GM12878 (cell line): ENCODE measurements around the gene C20orf144. TPM values are rescaled to one million over a fixed set of nuclear protein-coding genes. Genes with fewer than 3 reads are reported as not detected.

Experiments used
- ATAC-seq: fragments of 200-7000 bp; cut with Tn5 transposase; 3 replicates; pipeline ENCODE4 v1.9.1; 2020; ENCODE audit warnings: mild to moderate bottlenecking, moderate library complexity
- BruUV-seq: library from RNA; stranded (reverse); fragments of 400-500 nt; replicated peaks from 2 replicates; lab custom pipeline; 2021; lab: Mats Ljungman, UMichigan
- CTCF ChIA-PET: fragments of 300-600 bp; sonication (Branson Sonifier 250); formaldehyde crosslinking; extraction: SDS; loops from one replicate; lab custom pipeline; 2021; ENCODE audit warnings: inconsistent platforms; lab: Yijun Ruan, JAX
- POLR2A ChIA-PET: fragments of 350-600 bp; formaldehyde crosslinking; extraction: SDS; loops from one replicate; lab custom pipeline; 2021; ENCODE audit warnings: inconsistent platforms; lab: Charles Lee
- RAD21 ChIA-PET: fragments of 300-600 bp; sonication (Branson Sonifier 250); formaldehyde crosslinking; loops from one replicate; lab custom pipeline; 2023; ENCODE audit warnings: antibody characterized with exemption; ENCODE audit not compliant: unreplicated experiment; lab: Charles Lee
- SMC1A ChIA-PET: fragments of 300-600 bp; sonication (Branson Sonifier 250); formaldehyde crosslinking; loops from one replicate; lab custom pipeline; 2023; ENCODE audit not compliant: unreplicated experiment, uncharacterized antibody; lab: Charles Lee
- DNase-seq: peaks from one replicate; pipeline ENCODE4 v3.0.0-alpha.2; 2011; ENCODE audit warnings: low read depth, low spot score
- FAIRE-seq: peaks from 3 replicates; lab custom pipeline; 2011; peaks lifted over from hg19 to GRCh38; lab: Jason Lieb, UNC
- H2AFZ ChIP-seq: 2 replicates; pipeline ENCODE4 v1.6.0; 2011; ENCODE audit warnings: low read depth, low read length, control low read depth; ENCODE audit not compliant: control insufficient read depth
- H3K27ac ChIP-seq: 2 replicates; pipeline ENCODE4 v1.5.1; 2011; ENCODE audit warnings: control low read depth; ENCODE audit not compliant: control insufficient read depth, insufficient read depth
- H3K27me3 ChIP-seq, 2 experiments: replicated peaks in 1 of 2; 2 replicates each; pipeline versions ENCODE4 v1.6.0 to v1.6.1; 2011; ENCODE audit warnings: low read length in 1 of 2; ENCODE audit not compliant: control insufficient read depth in 2 of 2, insufficient read depth in 2 of 2
- H3K36me3 ChIP-seq, 2 experiments: 2 replicates each; pipeline ENCODE4 v1.5.1; 2011; ENCODE audit warnings: low read length in 1 of 2; ENCODE audit not compliant: control insufficient read depth in 2 of 2, insufficient read depth in 2 of 2
- H3K4me1 ChIP-seq: 2 replicates; pipeline ENCODE4 v1.6.1; 2011; ENCODE audit warnings: mild to moderate bottlenecking, low read length, moderate library complexity, mixed read lengths; ENCODE audit not compliant: control insufficient read depth, insufficient read depth
- H3K4me2 ChIP-seq: 2 replicates; pipeline ENCODE4 v1.6.0; 2011; ENCODE audit warnings: control low read depth; ENCODE audit not compliant: control insufficient read depth, insufficient read depth
- H3K4me3 ChIP-seq: fragments of 200-600 bp; sonication (generic); 2 replicates; pipeline ENCODE4 v1.5.1; 2016
- H3K79me2 ChIP-seq: 2 replicates; pipeline ENCODE4 v1.6.0; 2011; ENCODE audit warnings: low read length; ENCODE audit not compliant: control insufficient read depth, insufficient read depth
- H3K9ac ChIP-seq: 2 replicates; pipeline ENCODE4 v1.8.0; 2011; ENCODE audit warnings: low read length, control low read depth, mixed read lengths; ENCODE audit not compliant: control insufficient read depth, insufficient read depth
- H3K9me3 ChIP-seq: replicated peaks from 3 replicates; pipeline ENCODE4 v1.5.1; 2011; ENCODE audit warnings: mild to moderate bottlenecking, low read length; ENCODE audit not compliant: control insufficient read depth, insufficient read depth
- H4K20me1 ChIP-seq: 2 replicates; pipeline ENCODE4 v1.6.0; 2011; ENCODE audit not compliant: control insufficient read depth, insufficient read depth
- NFYB ChIP-seq: IDR thresholded peaks from 2 replicates; pipeline ENCODE4 v1.6.1; 2011; ENCODE audit warnings: low read depth, mild to moderate bottlenecking, low read length, improper control_type of control experiment, moderate library complexity; ENCODE audit not compliant: insufficient read depth
- NR2C1 ChIP-seq: fragments of 450-650 bp; IDR thresholded peaks from 2 replicates; pipeline ENCODE4 v1.6.1; 2017; ENCODE audit warnings: antibody characterized with exemption, mild to moderate bottlenecking, moderate library complexity
- PML ChIP-seq: IDR thresholded peaks from 2 replicates; pipeline ENCODE4 v1.6.1; 2012; ENCODE audit warnings: low read length, inconsistent platforms
- RCOR1 ChIP-seq: conservative IDR thresholded peaks from 2 replicates; pipeline ENCODE4 v1.6.1; 2012; ENCODE audit warnings: low read depth, low read length, improper control_type of control experiment
- SIX5 ChIP-seq: IDR thresholded peaks from 2 replicates; pipeline ENCODE4 v1.6.1; 2011; ENCODE audit warnings: mild to moderate bottlenecking, low read depth, low read length, moderate library complexity; ENCODE audit not compliant: severe bottlenecking
- STAT1 ChIP-seq: fragments of 450-650 bp; conservative IDR thresholded peaks from 2 replicates; pipeline ENCODE4 v1.6.1; 2014; ENCODE audit warnings: antibody characterized with exemption, mild to moderate bottlenecking
- YBX1 ChIP-seq: fragments of 450-650 bp; IDR thresholded peaks from 2 replicates; pipeline ENCODE4 v1.6.1; 2016; ENCODE audit warnings: antibody characterized with exemption
- WGBS: methylation state at CpG from one replicate; pipeline ENCODE4 v1.1.6; 2016; ENCODE audit warnings: low lambda C conversion rate; ENCODE audit not compliant: insufficient replicate concordance, insufficient coverage; ENCODE audit errors: missing lambda C conversion rate; 5-methylcytosine and 5-hydroxymethylcytosine counted together
- in situ Hi-C: fragments of 300-500 bp; cut with MboI; formaldehyde crosslinking; loops from 9 replicates; pipeline ENCODE4 v1.14.3; 2018; ENCODE audit warnings: mixed read lengths
- intact Hi-C: fragments of 100-400 bp; cut with micrococcal nuclease; formaldehyde crosslinking; loops from one replicate; pipeline ENCODE4 v1.14.2; 2022; ENCODE audit not compliant: unreplicated experiment
- polyA plus RNA-seq, 11 experiments: library from polyadenylated mRNA; depleted of rRNA in 4 of 11; unstranded in 6 of 11; stranded (reverse) in 5 of 11; fragments of >200 nt; fragmentation: Nextera tagmentation in 4 of 11; fragmentation: Illumina TruSeq in 1 of 11; extraction: Ambion mirVana in 4 of 11; extraction: Trizol in 1 of 11; gene quantifications; 1 replicate in 1 of 11; 2 replicates in 10 of 11; pipeline versions ENCODE4 v1.2.1 to v1.2.3, GENCODE V29; 2011 to 2016; ENCODE audit warnings: inconsistent platforms in 2 of 11, missing spikeins in 2 of 11, low read depth in 1 of 11
- total RNA-seq, 4 experiments: library from RNA; depleted of rRNA in 3 of 4; stranded (reverse); fragments of >200 nt in 3 of 4; fragmentation: Illumina TruSeq in 1 of 4; extraction: Trizol in 1 of 4; gene quantifications; 2 replicates each; pipeline versions ENCODE4 v1.2.1 to v1.2.3, GENCODE V29; 2013 to 2021

C20orf144 gene
- total and polyA plus RNA-seq, 10 of the 15 experiments (the other 5 are each of a cell fraction or from before 2014, with no cell fraction given), result 0.04 to 0.62 (median 0.23) TPM; not detected in 2

DNA sequence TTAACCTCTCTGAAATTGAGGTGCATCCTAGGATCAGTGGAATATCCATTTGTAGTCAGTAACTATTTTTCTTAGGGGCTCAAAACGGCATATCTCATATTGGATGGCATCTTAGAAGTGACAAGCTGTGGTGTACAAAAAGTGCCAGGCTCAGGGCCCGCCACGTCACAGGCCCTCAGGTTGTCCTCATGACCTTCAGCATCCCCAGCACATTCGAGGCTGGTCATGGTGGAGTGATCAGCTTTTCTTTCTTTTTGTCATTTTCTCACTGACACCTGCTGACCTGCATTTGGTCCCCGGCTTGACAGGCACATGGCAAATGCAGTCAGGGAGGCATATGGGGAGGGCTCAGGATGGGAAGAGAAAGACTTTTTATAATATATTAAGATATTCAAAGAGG is 31.2 kb downstream of the C20orf144 start:
- H3K36me3 ChIP-seq, result no peaks in the 10 kb centered on the region
- DNase-seq (no peak), ATAC-seq (no peak), FAIRE-seq (no peak)
- in situ Hi-C loops, result no loop called here
- no peaks in the 10 kb centered on the region for H3K79me2 ChIP-seq
- ChIA-PET SMC1A (interaction anchor here (1.1 kb wide), 1 partner anchor 10 kb away, joined by 3 read pairs; no protein-coding TSS in a partner anchor), RAD21 (no interaction called here), CTCF (interaction anchor here (0.6 kb wide), 1 partner anchor 11 kb away, joined by 4 read pairs; no protein-coding TSS in a partner anchor), POLR2A (no interaction called here)
- H2AFZ ChIP-seq, result no peak overlapping the region
- no peaks in the 10 kb centered on the region for H3K27me3 ChIP-seq
- no peaks in the 10 kb centered on the region for H4K20me1 ChIP-seq
- WGBS, result 63% methylated on average over 5 of the region's 5 CpGs
- TF ChIP-seq RCOR1 (no peak), STAT1 (no peak), PML (no peak), YBX1 (no peak), NR2C1 (no peak), NFYB (no peak), SIX5 (no peak)
- no peak overlapping the region for H3K9ac ChIP-seq
- H3K9me3 ChIP-seq, result no peaks in the 10 kb centered on the region
- intact Hi-C loops, result no loop called here
- no peak overlapping the region for H3K4me2 ChIP-seq
- H3K4me3 ChIP-seq, result no peak overlapping the region
- no TSS peak for BruUV-seq
- no peak overlapping the region for H3K27ac ChIP-seq
- peaks cover 2% of the 10 kb centered on the region for H3K4me1 ChIP-seq
